Mammary epithelial cell (primary cell): ENCODE data around the gene EPM2AIP1.

Source experiments
- CTCF ChIP-seq, 2 donors: IDR thresholded peaks in 1 of 2; conservative IDR thresholded peaks in 1 of 2; 2 replicates each; pipeline ENCODE4 v1.5.1; 2011 to 2012; ENCODE audit warnings: inconsistent platforms in 2 of 2, low read length in 2 of 2, mild to moderate bottlenecking in 2 of 2, control low read depth in 1 of 2, low read depth in 1 of 2; ENCODE audit not compliant: insufficient read depth in 1 of 2; ENCODE audit errors: extremely low read depth in 1 of 2
- EZH2 ChIP-seq: IDR thresholded peaks from 2 replicates; pipeline ENCODE4 v1.6.1; 2012; ENCODE audit warnings: low read length, inconsistent platforms, borderline replicate concordance

- no peak for TF ChIP-seq CTCF (conservative IDR thresholded peaks at IDR 0.05 in 1 of 2, IDR thresholded peaks at IDR 0.05 in 1 of 2; ENCODE audit: extremely low read depth in 1 of 2, insufficient read depth in 1 of 2, low read depth in 1 of 2, low read length in 2 of 2)
- no peak for TF ChIP-seq EZH2
Measured at GRCh38 chr3:36993326-36994283, 674 bp upstream of the EPM2AIP1 start, which contains the start of gene MLH1.
